Neural cell (in vitro differentiated cells): ENCODE results near the gene C19orf85.

Source experiments
- CTCF ChIP-seq: fragments of 450-650 bp; IDR thresholded peaks from 2 replicates; pipeline ENCODE4 v1.5.1; 2014; ENCODE audit warnings: antibody characterized with exemption, mild to moderate bottlenecking, moderate library complexity; ENCODE audit not compliant: poor library complexity, severe bottlenecking
- REST ChIP-seq: IDR thresholded peaks from 2 replicates; pipeline ENCODE4 v1.6.1; 2012; ENCODE audit warnings: borderline replicate concordance

GRCh38 chr19:55497763-55498162, 33.2 kb upstream of the C19orf85 start:
- TF ChIP-seq REST (no peak), CTCF (no peak)
